Keratinocyte (primary cell): ENCODE measurements around the gene TCP11.

ENCODE experiments used
- EZH2 ChIP-seq: IDR thresholded peaks from one replicate; pipeline ENCODE4 v1.6.1; 2012; ENCODE audit warnings: inconsistent platforms, mild to moderate bottlenecking, low read length, moderate library complexity
- TF ChIP-seq, protein P1 (sequence below), 3 experiments: IDR thresholded peaks in 1 of 3; conservative IDR thresholded peaks in 1 of 3; optimal IDR thresholded peaks in 1 of 3; 2 replicates in 2 of 3; 3 replicates in 1 of 3; pipeline versions ENCODE3 to v1.5.1; 2011; ENCODE audit warnings: low read length in 3 of 3, mild to moderate bottlenecking in 3 of 3, moderate library complexity in 2 of 3, control low read depth in 1 of 3, inconsistent platforms in 1 of 3; ENCODE audit not compliant: insufficient read depth in 2 of 3; ENCODE audit errors: extremely low read depth in 1 of 3

DNA sequence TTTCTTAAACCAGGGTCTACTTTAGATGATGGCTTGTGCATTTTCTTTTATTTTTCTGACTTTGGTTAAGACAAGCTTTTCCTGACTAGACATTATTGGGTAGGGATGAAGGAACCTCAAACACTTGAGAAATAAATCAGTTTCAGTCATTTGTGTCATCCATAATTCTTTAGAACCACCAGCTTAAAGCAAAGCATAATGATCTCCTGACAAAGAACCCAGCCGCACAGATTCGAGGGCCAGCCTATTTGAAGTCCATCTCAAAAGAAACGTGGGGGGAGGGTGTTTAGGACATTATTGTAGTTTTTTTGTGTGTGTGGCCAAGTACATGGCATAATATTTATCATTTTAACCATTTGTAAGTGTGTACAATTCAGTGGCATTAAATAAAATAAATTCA is 6.3 kb upstream of the TCP11 start:
- TF ChIP-seq, protein P1, sequence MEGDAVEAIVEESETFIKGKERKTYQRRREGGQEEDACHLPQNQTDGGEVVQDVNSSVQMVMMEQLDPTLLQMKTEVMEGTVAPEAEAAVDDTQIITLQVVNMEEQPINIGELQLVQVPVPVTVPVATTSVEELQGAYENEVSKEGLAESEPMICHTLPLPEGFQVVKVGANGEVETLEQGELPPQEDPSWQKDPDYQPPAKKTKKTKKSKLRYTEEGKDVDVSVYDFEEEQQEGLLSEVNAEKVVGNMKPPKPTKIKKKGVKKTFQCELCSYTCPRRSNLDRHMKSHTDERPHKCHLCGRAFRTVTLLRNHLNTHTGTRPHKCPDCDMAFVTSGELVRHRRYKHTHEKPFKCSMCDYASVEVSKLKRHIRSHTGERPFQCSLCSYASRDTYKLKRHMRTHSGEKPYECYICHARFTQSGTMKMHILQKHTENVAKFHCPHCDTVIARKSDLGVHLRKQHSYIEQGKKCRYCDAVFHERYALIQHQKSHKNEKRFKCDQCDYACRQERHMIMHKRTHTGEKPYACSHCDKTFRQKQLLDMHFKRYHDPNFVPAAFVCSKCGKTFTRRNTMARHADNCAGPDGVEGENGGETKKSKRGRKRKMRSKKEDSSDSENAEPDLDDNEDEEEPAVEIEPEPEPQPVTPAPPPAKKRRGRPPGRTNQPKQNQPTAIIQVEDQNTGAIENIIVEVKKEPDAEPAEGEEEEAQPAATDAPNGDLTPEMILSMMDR (optimal IDR thresholded peaks at IDR 0.05 in 1 of 3, IDR thresholded peaks at IDR 0.05 in 1 of 3, conservative IDR thresholded peaks at IDR 0.05 in 1 of 3; ENCODE audit: extremely low read depth in 1 of 3, insufficient read depth in 2 of 3, low read length in 3 of 3) = no peak
- TF ChIP-seq EZH2 = no peak
